GM12878 (cell line): ENCODE results near the gene PHC2.

Experiments used
- BACH1 ChIP-seq: fragments of 450-650 bp; IDR thresholded peaks from 2 replicates; pipeline ENCODE4 v1.6.1; 2017; ENCODE audit warnings: mild to moderate bottlenecking, borderline replicate concordance
- CTCF ChIP-seq, 3 experiments: IDR thresholded peaks in 2 of 3; conservative IDR thresholded peaks in 1 of 3; 2 replicates each; pipeline ENCODE4 v1.5.1; 2011; ENCODE audit warnings: low read depth in 3 of 3, low read length in 3 of 3, mild to moderate bottlenecking in 3 of 3, control low read depth in 2 of 3, moderate library complexity in 2 of 3, inconsistent platforms in 1 of 3, mixed read lengths in 1 of 3; ENCODE audit not compliant: control insufficient read depth in 2 of 3, insufficient read depth in 1 of 3; ENCODE audit errors: extremely low read depth in 1 of 3
- EP300 ChIP-seq, 2 experiments: fragments of 150-350 bp in 1 of 2; IDR thresholded peaks; 2 replicates each; pipeline ENCODE4 v1.6.1; 2011 to 2012; ENCODE audit warnings: low read depth in 2 of 2, low read length in 2 of 2, borderline replicate concordance in 1 of 2, improper control_type of control experiment in 1 of 2, inconsistent platforms in 1 of 2; ENCODE audit not compliant: control insufficient read depth in 1 of 2
- IKZF2 ChIP-seq, 2 experiments: fragments of 450-650 bp; IDR thresholded peaks; 2 replicates each; pipeline ENCODE4 v1.6.1; 2017; ENCODE audit warnings: mild to moderate bottlenecking in 2 of 2, moderate library complexity in 2 of 2
- MAX ChIP-seq: IDR thresholded peaks from 2 replicates; pipeline ENCODE4 v1.6.1; 2012; ENCODE audit warnings: low read depth, low read length, improper control_type of control experiment
- POLR2A ChIP-seq: IDR thresholded peaks from 2 replicates; pipeline ENCODE4 v1.6.1; 2011; ENCODE audit warnings: low read depth, mild to moderate bottlenecking, low read length
- POLR2AphosphoS5 ChIP-seq: IDR thresholded peaks from 2 replicates; pipeline ENCODE4 v1.6.1; 2011; ENCODE audit warnings: mild to moderate bottlenecking, low read length, inconsistent platforms
- TAF1 ChIP-seq: IDR thresholded peaks from 2 replicates; pipeline ENCODE4 v1.6.1; 2011; ENCODE audit warnings: mild to moderate bottlenecking, low read depth, low read length, borderline replicate concordance
- TBL1XR1 ChIP-seq: IDR thresholded peaks from 2 replicates; pipeline ENCODE4 v1.6.1; 2012; ENCODE audit warnings: low read depth, low read length, improper control_type of control experiment
- YY1 ChIP-seq: IDR thresholded peaks from 2 replicates; pipeline ENCODE4 v1.6.1; 2011; ENCODE audit warnings: low read depth, mild to moderate bottlenecking, low read length
- ZNF207 ChIP-seq: fragments of 450-650 bp; IDR thresholded peaks from 2 replicates; pipeline ENCODE4 v1.6.1; 2014; ENCODE audit warnings: antibody characterized with exemption, mild to moderate bottlenecking, borderline replicate concordance
- ZNF274 ChIP-seq: IDR thresholded peaks from one replicate; pipeline ENCODE4 v1.8.0; 2011; ENCODE audit not compliant: insufficient read length, insufficient read depth

DNA sequence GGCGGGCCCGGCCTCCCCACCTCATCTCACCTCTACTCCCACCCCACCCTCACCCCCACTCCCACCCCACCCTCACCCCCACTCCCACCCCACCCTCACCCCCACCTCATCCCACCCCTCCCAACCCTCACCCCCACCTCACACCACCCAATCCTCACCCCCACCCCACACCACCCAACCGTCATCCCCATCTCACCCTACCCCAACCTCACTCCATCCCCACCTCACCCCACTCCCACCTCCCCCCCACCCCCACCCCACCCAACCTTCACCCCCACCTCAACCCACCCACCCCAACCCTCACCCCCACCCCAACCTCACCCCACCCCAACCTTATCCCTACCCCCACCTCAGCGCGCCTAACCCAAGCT is 123.4 kb downstream of the PHC2 start:
- no peak for TF ChIP-seq BACH1
- TF ChIP-seq CTCF (IDR thresholded peaks at IDR 0.05 in 2 of 3, conservative IDR thresholded peaks at IDR 0.05 in 1 of 3; ENCODE audit: control insufficient read depth in 2 of 3, extremely low read depth in 1 of 3, insufficient read depth in 1 of 3, low read depth in 3 of 3, low read length in 3 of 3) = no peak
- no peak for TF ChIP-seq EP300 (IDR thresholded peaks at IDR 0.05; ENCODE audit: borderline replicate concordance in 1 of 2, control insufficient read depth in 1 of 2, low read depth in 2 of 2, low read length in 2 of 2)
- TF ChIP-seq POLR2AphosphoS5 = no peak
- no peak for TF ChIP-seq TAF1
- TF ChIP-seq MAX = no peak
- TF ChIP-seq TBL1XR1 = no peak
- TF ChIP-seq POLR2A = no peak
- no peak for TF ChIP-seq IKZF2 (IDR thresholded peaks at IDR 0.05)
- no peak for TF ChIP-seq ZNF274
- no peak for TF ChIP-seq ZNF207
- TF ChIP-seq YY1 = no peak
